ENCODE data around the gene LAMP5. TPM values are rescaled to one million over a fixed set of nuclear protein-coding genes. Genes with fewer than 3 reads are reported as not detected.

LAMP5 gene
- total and polyA plus RNA-seq, 2 experiments from 2014 or later, result 0.21 to 0.29 TPM

GRCh38 chr20:9503526-9504245 lies 10.7 kb upstream of the LAMP5 start:
- H3K36me3 ChIP-seq (ENCODE audit: insufficient read depth), result no peaks in the 10 kb centered on the region
- Mint-ChIP-seq H3K27me3 (ENCODE audit: insufficient read depth, low read depth, poor library complexity) (peaks cover 33% of the 10 kb centered on the region), H3K9me3 (no peaks in the 10 kb centered on the region), H3K4me1 (peaks cover 14% of the 10 kb centered on the region), H3K36me3 (ENCODE audit: low read depth) (no peaks in the 10 kb centered on the region), H3K4me3 (no peak overlapping the region), H3K27ac (no peak overlapping the region)
- peaks cover 6% of the 10 kb centered on the region; the same call in 1 of the 2 replicates for H3K9me2 ChIP-seq (ENCODE audit: insufficient read depth)
- H3K4me1 ChIP-seq (ENCODE audit: insufficient read depth), result peaks cover 29% of the 10 kb centered on the region; the same call in 1 of the 2 replicates
- H4K20me1 ChIP-seq (replicated peaks; ENCODE audit: insufficient read depth), result peaks cover 3% of the 10 kb centered on the region; the same call in 1 of the 2 replicates
- no peak overlapping the region for H3K4me2 ChIP-seq
- ATAC-seq (no peak; the same call in 1 of the 3 replicates), DNase-seq (ENCODE audit: low spot score) (peak; percentile 70)
- peaks cover 47% of the 10 kb centered on the region for H3K27me3 ChIP-seq (ENCODE audit: insufficient read depth)
- H3K79me2 ChIP-seq (replicated peaks; ENCODE audit: insufficient read depth), result no peaks in the 10 kb centered on the region
- H3K4me3 ChIP-seq, result no peak overlapping the region
- no peaks in the 10 kb centered on the region for H3F3A ChIP-seq (replicated peaks; ENCODE audit: low read depth)
- H3K27ac ChIP-seq (ENCODE audit: low read depth), result no peak overlapping the region
- TF ChIP-seq, protein P1, sequence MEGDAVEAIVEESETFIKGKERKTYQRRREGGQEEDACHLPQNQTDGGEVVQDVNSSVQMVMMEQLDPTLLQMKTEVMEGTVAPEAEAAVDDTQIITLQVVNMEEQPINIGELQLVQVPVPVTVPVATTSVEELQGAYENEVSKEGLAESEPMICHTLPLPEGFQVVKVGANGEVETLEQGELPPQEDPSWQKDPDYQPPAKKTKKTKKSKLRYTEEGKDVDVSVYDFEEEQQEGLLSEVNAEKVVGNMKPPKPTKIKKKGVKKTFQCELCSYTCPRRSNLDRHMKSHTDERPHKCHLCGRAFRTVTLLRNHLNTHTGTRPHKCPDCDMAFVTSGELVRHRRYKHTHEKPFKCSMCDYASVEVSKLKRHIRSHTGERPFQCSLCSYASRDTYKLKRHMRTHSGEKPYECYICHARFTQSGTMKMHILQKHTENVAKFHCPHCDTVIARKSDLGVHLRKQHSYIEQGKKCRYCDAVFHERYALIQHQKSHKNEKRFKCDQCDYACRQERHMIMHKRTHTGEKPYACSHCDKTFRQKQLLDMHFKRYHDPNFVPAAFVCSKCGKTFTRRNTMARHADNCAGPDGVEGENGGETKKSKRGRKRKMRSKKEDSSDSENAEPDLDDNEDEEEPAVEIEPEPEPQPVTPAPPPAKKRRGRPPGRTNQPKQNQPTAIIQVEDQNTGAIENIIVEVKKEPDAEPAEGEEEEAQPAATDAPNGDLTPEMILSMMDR (conservative IDR thresholded peaks at IDR 0.05; ENCODE audit: low read depth in 2 of 2), result peak; percentile 56 to 70
- TF ChIP-seq EZH2 (IDR thresholded peaks at IDR 0.05; ENCODE audit: low read depth, unreplicated experiment), result no peak
- no peak for TF ChIP-seq ZNF462 (CRISPR knock-in tag; IDR thresholded peaks at IDR 0.05)
- TF ChIP-seq CREB1 (CRISPR knock-in tag; IDR thresholded peaks at IDR 0.05; ENCODE audit: low read depth), result no peak
- H2AFZ ChIP-seq, result no peak overlapping the region

Measured in GM23338 (cell line).